Omental fat pad (tissue), 4 donors: ENCODE data around the gene HIRIP3. TPM values are rescaled to one million over a fixed set of nuclear protein-coding genes. Genes with fewer than 3 reads are reported as not detected.

ENCODE experiments used
- ATAC-seq: fragments of 150-250 bp; one replicate; pipeline ENCODE4 v1.9.1; 2016; ENCODE audit warnings: mild to moderate bottlenecking, moderate library complexity; ENCODE audit not compliant: low FRiP score
- DNase-seq: peaks from one replicate; pipeline ENCODE4 v3.0.0-alpha.2; 2019; ENCODE audit warnings: low spot score
- total RNA-seq, 4 donors: library from RNA; depleted of rRNA; stranded (reverse); fragments of >200 nt; gene quantifications; one replicate each; pipeline ENCODE4 v1.1.0, GENCODE V29; 2016
- TF ChIP-seq, protein P1 (sequence below), 3 donors: fragments of 450-650 bp; IDR thresholded peaks; one replicate each; pipeline ENCODE4 v1.5.1; 2016 to 2017; ENCODE audit warnings: antibody characterized with exemption in 3 of 3, mild to moderate bottlenecking in 3 of 3, moderate library complexity in 2 of 3

Gene HIRIP3
- total RNA-seq, 4 donors from 2014 or later = 5.6 to 22.2 (median 9.8) TPM

DNA sequence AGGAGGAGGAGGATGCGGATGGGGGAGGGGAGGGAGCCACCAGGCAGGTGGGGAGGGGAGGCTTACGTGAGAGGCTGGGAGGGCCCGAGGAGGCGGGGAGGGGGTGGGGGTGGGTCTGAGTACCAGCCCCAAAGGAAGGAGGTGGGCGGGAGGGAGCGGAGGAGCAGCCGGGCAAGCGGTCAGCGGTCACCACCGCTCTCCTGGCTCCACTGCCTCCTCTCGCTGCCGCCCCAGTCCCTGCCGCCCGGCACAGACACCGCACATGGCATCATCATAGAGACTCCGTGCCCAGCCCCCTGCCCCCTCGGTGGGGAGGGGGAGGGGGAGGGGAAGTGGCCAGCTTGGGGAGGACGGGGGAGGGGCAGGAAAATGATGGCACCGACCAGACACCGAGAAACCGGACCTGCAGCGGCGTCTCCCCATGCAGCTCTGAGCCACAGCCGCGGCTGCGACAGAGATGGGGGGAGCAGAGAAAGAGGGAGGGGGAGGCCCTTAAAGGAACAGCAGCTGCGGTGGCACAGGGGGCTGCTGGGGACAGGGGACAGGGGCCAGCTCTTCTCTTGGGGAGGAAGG is 35.5 kb upstream of the HIRIP3 start, which contains the start of gene TLCD3B:
Gene TLCD3B (minus strand): TSS at position 431 of the 573 bp plus-strand sequence. CDS start 744 bp downstream, outside the sequence.
- ATAC-seq (no peak), DNase-seq (no peak)
- TF ChIP-seq, protein P1, sequence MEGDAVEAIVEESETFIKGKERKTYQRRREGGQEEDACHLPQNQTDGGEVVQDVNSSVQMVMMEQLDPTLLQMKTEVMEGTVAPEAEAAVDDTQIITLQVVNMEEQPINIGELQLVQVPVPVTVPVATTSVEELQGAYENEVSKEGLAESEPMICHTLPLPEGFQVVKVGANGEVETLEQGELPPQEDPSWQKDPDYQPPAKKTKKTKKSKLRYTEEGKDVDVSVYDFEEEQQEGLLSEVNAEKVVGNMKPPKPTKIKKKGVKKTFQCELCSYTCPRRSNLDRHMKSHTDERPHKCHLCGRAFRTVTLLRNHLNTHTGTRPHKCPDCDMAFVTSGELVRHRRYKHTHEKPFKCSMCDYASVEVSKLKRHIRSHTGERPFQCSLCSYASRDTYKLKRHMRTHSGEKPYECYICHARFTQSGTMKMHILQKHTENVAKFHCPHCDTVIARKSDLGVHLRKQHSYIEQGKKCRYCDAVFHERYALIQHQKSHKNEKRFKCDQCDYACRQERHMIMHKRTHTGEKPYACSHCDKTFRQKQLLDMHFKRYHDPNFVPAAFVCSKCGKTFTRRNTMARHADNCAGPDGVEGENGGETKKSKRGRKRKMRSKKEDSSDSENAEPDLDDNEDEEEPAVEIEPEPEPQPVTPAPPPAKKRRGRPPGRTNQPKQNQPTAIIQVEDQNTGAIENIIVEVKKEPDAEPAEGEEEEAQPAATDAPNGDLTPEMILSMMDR (IDR thresholded peaks at IDR 0.05) = no peak

DNA sequence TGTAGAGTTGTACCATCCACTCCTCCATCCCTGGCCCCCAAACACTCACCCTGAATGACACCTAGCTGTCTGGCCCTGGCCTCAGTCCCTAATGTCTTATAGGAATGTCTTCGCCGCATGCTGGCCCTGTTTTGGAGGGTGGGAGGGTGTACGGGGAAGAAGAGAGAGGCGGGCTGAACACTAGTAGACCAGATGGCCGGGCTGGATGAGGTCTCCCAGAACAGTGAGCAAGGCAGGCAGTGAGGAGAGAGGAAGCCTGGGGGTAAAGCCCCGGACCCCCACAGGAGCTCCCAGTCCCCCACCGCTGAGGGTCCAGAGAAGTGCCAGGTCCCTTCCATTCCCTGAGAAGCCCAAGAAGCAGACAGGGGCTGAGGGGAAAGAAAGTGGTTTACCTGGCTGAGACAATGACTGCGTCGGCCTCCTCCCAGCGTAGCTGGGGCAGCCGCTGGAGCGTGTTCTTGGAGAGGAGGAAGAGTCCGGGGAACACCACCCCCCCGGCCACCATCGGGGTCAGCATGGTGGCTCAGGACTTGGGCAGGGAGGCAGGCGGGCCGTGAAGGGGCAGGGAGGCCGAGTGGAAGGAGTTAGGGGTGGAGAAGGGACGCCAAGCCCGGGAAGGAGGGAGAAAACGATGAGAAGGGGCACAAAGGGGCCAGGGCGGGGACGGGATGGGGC is 34.7 kb upstream of the HIRIP3 start:
- ATAC-seq (no peak), DNase-seq (no peak)
- TF ChIP-seq, protein P1 (IDR thresholded peaks at IDR 0.05) = no peak

DNA sequence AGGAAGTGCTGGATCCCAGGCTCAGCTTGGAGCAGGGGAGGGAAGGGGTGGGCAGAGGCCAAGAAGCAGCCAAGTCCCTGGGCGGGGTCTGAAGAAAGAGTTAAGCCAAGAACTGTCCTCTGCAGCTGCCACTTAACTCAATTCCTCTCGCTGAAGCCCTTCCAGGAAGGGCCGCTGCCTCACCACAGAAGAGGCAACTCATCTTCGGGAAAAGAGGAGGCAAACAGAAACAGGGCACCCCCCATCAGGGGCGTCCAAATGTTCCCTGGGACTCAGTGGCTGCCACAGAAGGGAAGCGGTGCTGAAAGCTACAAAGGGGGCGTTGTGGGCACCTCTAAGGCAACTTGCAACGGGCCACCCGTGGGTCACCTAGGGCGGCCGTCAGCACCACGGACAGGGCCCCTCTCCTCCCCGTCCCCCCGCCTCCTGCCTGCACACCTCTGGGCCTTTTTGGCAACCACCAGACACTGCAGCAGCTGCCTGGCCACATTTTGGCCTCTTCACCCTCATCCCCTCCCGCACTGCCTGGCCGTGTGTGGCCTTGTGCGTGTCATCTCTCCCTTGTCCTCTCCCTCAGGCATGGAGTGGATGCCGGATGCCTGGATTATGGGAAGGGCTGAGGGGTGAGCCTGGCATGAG is 33.1 kb upstream of the HIRIP3 start:
- DNase-seq (no peak), ATAC-seq (no peak)
- TF ChIP-seq, protein P1 (IDR thresholded peaks at IDR 0.05) = no peak

DNA sequence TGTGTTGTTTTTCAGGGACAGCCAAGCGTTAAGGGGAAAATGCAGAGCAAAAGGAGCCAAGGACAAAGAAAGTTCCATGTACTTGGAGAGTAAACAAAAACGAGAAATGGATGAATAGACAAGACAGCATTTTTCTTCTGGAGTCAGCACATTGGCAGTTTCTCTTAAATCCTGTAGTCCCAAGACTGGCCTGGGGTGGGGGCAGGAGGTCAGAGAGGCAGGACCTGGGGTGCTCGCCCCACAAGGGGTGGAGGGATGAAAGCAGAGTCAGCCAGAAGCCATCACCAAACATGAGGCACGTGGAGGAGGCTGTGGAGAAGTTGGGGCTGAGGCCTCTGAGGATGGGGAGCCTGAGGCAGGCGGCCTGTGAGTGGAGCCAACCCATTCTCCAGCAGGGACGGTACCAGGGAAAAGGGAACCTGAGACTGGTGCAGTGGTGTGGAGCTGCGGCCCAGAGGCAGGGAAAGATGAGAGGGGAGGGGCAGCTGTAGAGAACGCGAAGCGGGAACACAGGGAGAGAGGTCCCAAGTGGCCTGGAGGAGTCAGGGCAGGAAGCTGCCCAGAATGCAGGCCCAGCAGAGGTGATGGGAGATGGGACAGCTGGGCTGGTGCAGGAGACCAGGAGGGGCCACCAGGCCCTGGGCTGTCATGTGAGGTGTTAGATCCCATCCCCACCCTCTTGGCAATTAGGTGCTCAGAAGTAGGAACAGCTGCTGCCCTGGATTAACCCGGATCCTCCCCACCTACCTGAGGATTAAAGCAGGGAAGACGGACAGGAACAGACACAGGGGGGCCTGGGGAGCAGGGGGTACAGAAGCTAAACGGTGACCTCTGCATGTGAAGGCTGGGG is 32.4 kb upstream of the HIRIP3 start:
- TF ChIP-seq, protein P1 (IDR thresholded peaks at IDR 0.05) = no peak
- no peak for DNase-seq
- ATAC-seq = no peak

DNA sequence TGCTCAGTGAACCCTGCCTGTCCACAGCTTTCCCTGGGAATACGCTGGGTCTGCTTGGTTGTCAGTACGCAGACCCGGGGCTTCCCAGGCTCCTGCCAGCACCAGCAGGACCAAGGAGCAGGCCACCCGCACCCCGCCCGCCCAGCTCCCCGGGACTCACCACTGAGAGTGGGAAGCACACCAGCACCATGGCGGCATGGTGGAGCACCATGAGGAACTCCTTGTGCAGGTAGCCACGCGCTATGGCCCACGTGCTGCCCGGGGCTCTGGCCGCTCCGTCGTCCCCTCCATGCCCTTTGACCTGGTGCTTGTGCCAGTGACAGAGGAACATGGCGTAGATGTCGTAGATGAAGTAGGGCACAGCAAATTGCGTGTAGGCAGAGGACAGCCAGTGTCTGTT is 31.0 kb upstream of the HIRIP3 start:
- no peak for ATAC-seq
- TF ChIP-seq, protein P1 (IDR thresholded peaks at IDR 0.05) = no peak
- DNase-seq = no peak

DNA sequence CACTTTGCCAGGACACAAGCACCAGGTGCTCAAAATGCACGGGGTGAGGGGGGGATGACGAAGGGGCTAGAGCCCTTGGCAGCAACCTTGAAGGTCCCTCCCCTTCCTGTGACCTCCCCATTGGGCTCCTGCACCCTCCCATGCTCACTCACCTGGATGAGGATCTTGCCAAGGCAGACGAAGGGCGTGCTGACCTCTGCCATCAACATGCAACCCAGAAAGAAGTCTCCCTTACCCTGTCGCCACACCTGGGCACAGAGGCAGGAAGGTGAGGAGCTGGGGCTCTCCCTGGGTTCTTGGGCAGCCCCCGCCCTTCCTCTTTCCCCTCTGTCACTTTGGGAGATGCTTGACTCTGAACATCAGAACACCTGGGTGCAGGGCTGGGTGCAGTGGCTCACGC is 30.2 kb upstream of the HIRIP3 start:
- DNase-seq = no peak
- TF ChIP-seq, protein P1 (IDR thresholded peaks at IDR 0.05) = no peak
- no peak for ATAC-seq
